GM19023 (cell line): ENCODE measurements around the gene COTL1.

Experiments used
- ATAC-seq: cut with Tn5 transposase; IDR thresholded peaks from one replicate; pipeline ENCODE4 v1.9.1; 2021; ENCODE audit warnings: mild to moderate bottlenecking, moderate library complexity; ENCODE audit not compliant: unreplicated experiment

Gene COTL1

GRCh38 chr16:84555418-84556196, 62.3 kb downstream of the COTL1 start:
- ATAC-seq: no peak

- no peak for ATAC-seq
Observed at GRCh38 chr16:84554627-84555328, 63.1 kb downstream of the COTL1 start.

GRCh38 chr16:84553873-84554399, 63.9 kb downstream of the COTL1 start:
- ATAC-seq: no peak

- ATAC-seq: no peak
Observed at GRCh38 chr16:84552135-84552534, 65.7 kb downstream of the COTL1 start.

- ATAC-seq: no peak
Observed at GRCh38 chr16:84550096-84550495, 67.8 kb downstream of the COTL1 start.

GRCh38 chr16:84548971-84549844, 68.7 kb downstream of the COTL1 start:
- no peak for ATAC-seq

- ATAC-seq: no peak
Observed at GRCh38 chr16:84548508-84548907, 69.4 kb downstream of the COTL1 start.

GRCh38 chr16:84547546-84548061, 70.3 kb downstream of the COTL1 start:
- ATAC-seq: no peak

GRCh38 chr16:84546669-84547545, 71.0 kb downstream of the COTL1 start:
- ATAC-seq: no peak

- no peak for ATAC-seq
Observed at GRCh38 chr16:84545114-84545737, 72.7 kb downstream of the COTL1 start.

- no peak for ATAC-seq
Observed at GRCh38 chr16:84544031-84544773, 73.7 kb downstream of the COTL1 start.

- no peak for ATAC-seq
Observed at GRCh38 chr16:84543253-84543652, 74.6 kb downstream of the COTL1 start.

- ATAC-seq: no peak
Observed at GRCh38 chr16:84541999-84542817, 75.7 kb downstream of the COTL1 start.

GRCh38 chr16:84540194-84540593, 77.7 kb downstream of the COTL1 start:
- ATAC-seq: no peak

GRCh38 chr16:84538222-84538840, 79.5 kb downstream of the COTL1 start:
- ATAC-seq: no peak

GRCh38 chr16:84537491-84538151, 80.3 kb downstream of the COTL1 start:
- no peak for ATAC-seq

- no peak for ATAC-seq
Observed at GRCh38 chr16:84535851-84536250, 82.0 kb downstream of the COTL1 start.
